K562 (cell line): Measurements from ENCODE around the gene CLCNKA. TPM values are rescaled to one million over a fixed set of nuclear protein-coding genes. Genes with fewer than 3 reads are reported as not detected.

Source experiments
- CREB1 ChIP-seq, 2 experiments: sonication (generic) in 1 of 2; formaldehyde crosslinking in 1 of 2; IDR thresholded peaks; 2 replicates each; pipeline versions ENCODE4 v1.6.1 to v1.8.0; 2012 to 2022; ENCODE audit warnings: inconsistent platforms in 1 of 2, mild to moderate bottlenecking in 1 of 2, missing genetic modification reagents in 1 of 2, moderate library complexity in 1 of 2
- CREM ChIP-seq: IDR thresholded peaks from 2 replicates; pipeline ENCODE4 v1.6.1; 2014; ENCODE audit warnings: antibody characterized with exemption, low read depth
- ESRRA ChIP-seq: fragments of 450-650 bp; IDR thresholded peaks from 2 replicates; pipeline ENCODE4 v1.6.1; 2014; ENCODE audit warnings: low read depth, mild to moderate bottlenecking, moderate library complexity, borderline replicate concordance
- KDM4B ChIP-seq, 2 experiments: fragments of 450-650 bp in 1 of 2; sonication (generic) in 1 of 2; IDR thresholded peaks; 2 replicates each; pipeline ENCODE4 v1.6.1; 2016 to 2017; ENCODE audit warnings: borderline replicate concordance in 2 of 2, antibody characterized with exemption in 1 of 2, low read depth in 1 of 2, mild to moderate bottlenecking in 1 of 2
- KLF13 ChIP-seq: fragments of 450-650 bp; IDR thresholded peaks from 2 replicates; pipeline ENCODE4 v1.6.1; 2016; ENCODE audit warnings: missing genetic modification characterization, low read depth, mild to moderate bottlenecking, missing compliant biosample characterization, moderate library complexity, borderline replicate concordance
- MTA3 ChIP-seq: fragments of 450-650 bp; formaldehyde crosslinking; IDR thresholded peaks from 2 replicates; pipeline ENCODE4 v1.6.1; 2017; ENCODE audit warnings: mild to moderate bottlenecking, borderline replicate concordance
- NRF1 ChIP-seq, 2 experiments: fragments of 450-650 bp; IDR thresholded peaks in 1 of 2; conservative IDR thresholded peaks in 1 of 2; 2 replicates each; pipeline ENCODE4 v1.6.1; 2014; ENCODE audit warnings: mild to moderate bottlenecking in 2 of 2
- REST ChIP-seq, 2 experiments: fragments of 450-650 bp; formaldehyde crosslinking in 1 of 2; IDR thresholded peaks; 2 replicates each; pipeline versions ENCODE4 v1.4.0 to v1.6.1; 2014 to 2020; ENCODE audit warnings: mild to moderate bottlenecking in 2 of 2, borderline replicate concordance in 1 of 2, low read depth in 1 of 2
- polyA plus RNA-seq, 8 experiments: library from polyadenylated mRNA; depleted of rRNA in 4 of 8; stranded (reverse) in 5 of 8; unstranded in 3 of 8; fragments of >200 nt; fragmentation: Nextera tagmentation in 2 of 8; fragmentation: Illumina TruSeq in 1 of 8; extraction: Ambion mirVana in 2 of 8; extraction: Trizol in 1 of 8; gene quantifications; 2 replicates each; pipeline versions ENCODE4 v1.2.1 to v1.2.3, GENCODE V29; 2011 to 2014; ENCODE audit warnings: inconsistent platforms in 1 of 8, missing spikeins in 1 of 8
- total RNA-seq, 7 experiments: library from RNA; depleted of rRNA in 6 of 7; stranded (reverse); fragments of >200 nt in 6 of 7; fragmentation: Illumina TruSeq in 2 of 7; extraction: Trizol in 2 of 7; gene quantifications; 2 replicates each; pipeline versions ENCODE4 v1.2.1 to v1.2.3, GENCODE V29; 2011 to 2021; ENCODE audit warnings: low replicate concordance in 1 of 7
- TF ChIP-seq, protein P1 (sequence below): fragments of 450-650 bp; IDR thresholded peaks from 2 replicates; pipeline ENCODE4 v1.6.1; 2017; ENCODE audit warnings: antibody characterized with exemption, mild to moderate bottlenecking

CLCNKA gene
- total and polyA plus RNA-seq, 9 of the 15 experiments (the other 6 are each of a cell fraction or from before 2014, with no cell fraction given) = 0.03 to 0.37 (median 0.10) TPM; not detected in 3

DNA sequence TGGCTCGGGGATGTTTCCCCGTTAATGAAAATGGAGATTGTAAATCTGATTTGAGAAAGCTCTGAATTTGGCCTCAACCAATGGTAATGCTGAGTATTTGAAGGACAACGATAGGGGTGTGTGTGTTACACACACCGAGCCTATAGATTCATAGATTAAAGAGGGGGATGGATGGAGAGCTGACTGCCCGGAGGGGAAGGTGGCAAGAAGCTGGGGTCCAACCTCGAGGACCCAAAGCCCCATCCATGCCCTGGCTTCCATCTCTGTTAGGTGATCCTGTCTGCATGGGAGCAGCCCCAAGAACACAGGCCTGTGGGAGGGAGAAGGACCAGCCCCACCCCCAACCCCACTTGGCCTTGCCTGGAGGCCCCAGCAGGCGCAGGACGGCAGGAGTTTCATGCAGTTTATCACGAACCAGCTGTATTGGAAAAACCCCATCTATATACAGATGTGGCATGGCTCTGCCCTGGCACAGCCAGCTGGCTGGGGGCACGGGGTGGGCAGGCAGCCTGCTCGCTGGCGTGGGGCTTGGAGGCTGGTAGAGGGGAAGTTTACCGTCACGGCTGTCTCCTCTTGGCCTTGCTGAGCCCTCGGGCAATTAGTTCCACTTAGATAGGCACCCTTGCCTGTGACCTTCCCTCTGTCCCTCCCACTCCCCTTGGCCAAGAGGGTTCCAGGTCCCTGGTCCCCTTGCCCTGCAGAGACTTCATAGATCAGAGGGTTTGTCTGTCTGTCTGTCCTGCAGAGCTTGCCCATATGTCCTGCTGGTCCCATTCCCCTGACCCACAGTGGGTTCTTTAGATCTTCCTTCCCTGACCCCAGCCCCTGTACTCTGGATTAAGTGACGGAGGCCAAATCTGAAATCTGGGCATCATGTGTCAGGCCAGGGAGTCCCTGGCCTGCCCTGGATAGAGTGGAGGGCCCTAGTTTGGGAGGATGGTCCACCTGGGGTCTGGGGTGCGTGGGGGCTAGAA, 7.0 kb upstream of the CLCNKA start (continued):
- TF ChIP-seq, protein P1, sequence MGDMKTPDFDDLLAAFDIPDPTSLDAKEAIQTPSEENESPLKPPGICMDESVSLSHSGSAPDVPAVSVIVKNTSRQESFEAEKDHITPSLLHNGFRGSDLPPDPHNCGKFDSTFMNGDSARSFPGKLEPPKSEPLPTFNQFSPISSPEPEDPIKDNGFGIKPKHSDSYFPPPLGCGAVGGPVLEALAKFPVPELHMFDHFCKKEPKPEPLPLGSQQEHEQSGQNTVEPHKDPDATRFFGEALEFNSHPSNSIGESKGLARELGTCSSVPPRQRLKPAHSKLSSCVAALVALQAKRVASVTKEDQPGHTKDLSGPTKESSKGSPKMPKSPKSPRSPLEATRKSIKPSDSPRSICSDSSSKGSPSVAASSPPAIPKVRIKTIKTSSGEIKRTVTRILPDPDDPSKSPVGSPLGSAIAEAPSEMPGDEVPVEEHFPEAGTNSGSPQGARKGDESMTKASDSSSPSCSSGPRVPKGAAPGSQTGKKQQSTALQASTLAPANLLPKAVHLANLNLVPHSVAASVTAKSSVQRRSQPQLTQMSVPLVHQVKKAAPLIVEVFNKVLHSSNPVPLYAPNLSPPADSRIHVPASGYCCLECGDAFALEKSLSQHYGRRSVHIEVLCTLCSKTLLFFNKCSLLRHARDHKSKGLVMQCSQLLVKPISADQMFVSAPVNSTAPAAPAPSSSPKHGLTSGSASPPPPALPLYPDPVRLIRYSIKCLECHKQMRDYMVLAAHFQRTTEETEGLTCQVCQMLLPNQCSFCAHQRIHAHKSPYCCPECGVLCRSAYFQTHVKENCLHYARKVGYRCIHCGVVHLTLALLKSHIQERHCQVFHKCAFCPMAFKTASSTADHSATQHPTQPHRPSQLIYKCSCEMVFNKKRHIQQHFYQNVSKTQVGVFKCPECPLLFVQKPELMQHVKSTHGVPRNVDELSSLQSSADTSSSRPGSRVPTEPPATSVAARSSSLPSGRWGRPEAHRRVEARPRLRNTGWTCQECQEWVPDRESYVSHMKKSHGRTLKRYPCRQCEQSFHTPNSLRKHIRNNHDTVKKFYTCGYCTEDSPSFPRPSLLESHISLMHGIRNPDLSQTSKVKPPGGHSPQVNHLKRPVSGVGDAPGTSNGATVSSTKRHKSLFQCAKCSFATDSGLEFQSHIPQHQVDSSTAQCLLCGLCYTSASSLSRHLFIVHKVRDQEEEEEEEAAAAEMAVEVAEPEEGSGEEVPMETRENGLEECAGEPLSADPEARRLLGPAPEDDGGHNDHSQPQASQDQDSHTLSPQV = peak; percentile 95
- peak; percentile 31; the same call in 1 of the 2 replicates for TF ChIP-seq MTA3
- TF ChIP-seq NRF1 (conservative IDR thresholded peaks at IDR 0.05 in 1 of 2, IDR thresholded peaks at IDR 0.05 in 1 of 2) = peak; percentile 71 to 74
- TF ChIP-seq KLF13 (tag) = peak; percentile 60; the same call in 1 of the 2 replicates
- peak; percentile 36; the same call in 1 of the 2 replicates for TF ChIP-seq CREM
- TF ChIP-seq REST (IDR thresholded peaks at IDR 0.05; ENCODE audit: borderline replicate concordance) = no peak; the same call in 1 of the 2 replicates
- TF ChIP-seq REST (CRISPR knock-in tag; IDR thresholded peaks at IDR 0.05; ENCODE audit: low read depth) = no peak
- TF ChIP-seq KDM4B (IDR thresholded peaks at IDR 0.05; ENCODE audit: borderline replicate concordance in 2 of 2, low read depth in 1 of 2) = 0 out of 4 replicates have a peak, but pooled peaks of 1 of the 2 experiments have one; percentile 23
- TF ChIP-seq ESRRA = peak; percentile 44
- peak; percentile 13; the same call in 1 of the 2 replicates for TF ChIP-seq CREB1 (IDR thresholded peaks at IDR 0.05)
- no peak for TF ChIP-seq CREB1 (CRISPR knock-in tag; IDR thresholded peaks at IDR 0.05)
